Erythroblast (primary cell): Measurements from ENCODE around the gene IL1RAPL2.
"Not testable (repeated sequence)": the region's sequence is repeated elsewhere in the genome, so short reads cannot be mapped to it uniquely, and the experiment has no call there.

Experiments used
- DNase-seq, 2 experiments: peaks; one replicate each; lab custom pipeline; 2025; lab: John Stamatoyannopoulos, UW
- GATA1 ChIP-seq: IDR thresholded peaks from 2 replicates; pipeline ENCODE4 v1.6.1; 2011; ENCODE audit warnings: low read depth, mild to moderate bottlenecking, control low read depth, low read length, moderate library complexity
- POLR2A ChIP-seq: IDR thresholded peaks from 2 replicates; pipeline ENCODE4 v1.6.1; 2011; ENCODE audit warnings: mild to moderate bottlenecking, low read length

Gene IL1RAPL2

GRCh38 chrX:104953251-104953650 is 387.3 kb downstream of the IL1RAPL2 start:
- no peak for DNase-seq
- TF ChIP-seq GATA1: no peak
- no peak for TF ChIP-seq POLR2A

- TF ChIP-seq POLR2A (no peak), GATA1 (no peak)
- no peak for DNase-seq
These were observed 395.9 kb downstream of the IL1RAPL2 start for GRCh38 chrX:104961926-104962325.

- no peak for TF ChIP-seq GATA1
- TF ChIP-seq POLR2A: no peak
- DNase-seq: no peak
These were observed 402.2 kb downstream of the IL1RAPL2 start for GRCh38 chrX:104968241-104968640.

GRCh38 chrX:104972737-104973136 is 406.7 kb downstream of the IL1RAPL2 start:
- TF ChIP-seq POLR2A (no peak), GATA1 (no peak)
- DNase-seq: no peak

- DNase-seq: no peak
- no peak for TF ChIP-seq GATA1
- TF ChIP-seq POLR2A: no peak
These were observed 421.1 kb downstream of the IL1RAPL2 start for GRCh38 chrX:104987063-104987462.

GRCh38 chrX:104988038-104988437 is 422.0 kb downstream of the IL1RAPL2 start:
- TF ChIP-seq GATA1: no peak
- TF ChIP-seq POLR2A: no peak
- no peak for DNase-seq

- DNase-seq: no peak
- TF ChIP-seq GATA1 (no peak), POLR2A (no peak)
These were observed 429.5 kb downstream of the IL1RAPL2 start for GRCh38 chrX:104995546-104995945.

- no peak for DNase-seq
These were observed 440.1 kb downstream of the IL1RAPL2 start for GRCh38 chrX:105006103-105006502.

GRCh38 chrX:105006996-105007395 is 441.0 kb downstream of the IL1RAPL2 start:
- TF ChIP-seq POLR2A: no peak
- no peak for TF ChIP-seq GATA1
- no peak for DNase-seq

More at GRCh38 chrX:105006103-105006502, 440.1 kb downstream of the IL1RAPL2 start:
- TF ChIP-seq POLR2A (no peak), GATA1 (no peak)

GRCh38 chrX:105013719-105014118 is 447.7 kb downstream of the IL1RAPL2 start:
- TF ChIP-seq GATA1: no peak
- TF ChIP-seq POLR2A: no peak
- no peak for DNase-seq

GRCh38 chrX:105017641-105018040 is 451.6 kb downstream of the IL1RAPL2 start:
- no peak for DNase-seq
- TF ChIP-seq GATA1: no peak

GRCh38 chrX:105018865-105019264 is 452.9 kb downstream of the IL1RAPL2 start:
- DNase-seq: no peak

GRCh38 chrX:105028962-105029361 is 463.0 kb downstream of the IL1RAPL2 start:
- not testable (repeated sequence) for DNase-seq

More at GRCh38 chrX:105018865-105019264, 452.9 kb downstream of the IL1RAPL2 start:
- no peak for TF ChIP-seq POLR2A
- TF ChIP-seq GATA1: no peak

GRCh38 chrX:105038672-105039328 is 472.8 kb downstream of the IL1RAPL2 start:
- no peak for DNase-seq
- TF ChIP-seq GATA1 (no peak), POLR2A (no peak)

GRCh38 chrX:105050921-105051320 is 484.9 kb downstream of the IL1RAPL2 start:
- no peak for DNase-seq
- TF ChIP-seq GATA1: no peak
- TF ChIP-seq POLR2A: no peak
